Measurements from ENCODE around the gene ASCC1.

DNA sequence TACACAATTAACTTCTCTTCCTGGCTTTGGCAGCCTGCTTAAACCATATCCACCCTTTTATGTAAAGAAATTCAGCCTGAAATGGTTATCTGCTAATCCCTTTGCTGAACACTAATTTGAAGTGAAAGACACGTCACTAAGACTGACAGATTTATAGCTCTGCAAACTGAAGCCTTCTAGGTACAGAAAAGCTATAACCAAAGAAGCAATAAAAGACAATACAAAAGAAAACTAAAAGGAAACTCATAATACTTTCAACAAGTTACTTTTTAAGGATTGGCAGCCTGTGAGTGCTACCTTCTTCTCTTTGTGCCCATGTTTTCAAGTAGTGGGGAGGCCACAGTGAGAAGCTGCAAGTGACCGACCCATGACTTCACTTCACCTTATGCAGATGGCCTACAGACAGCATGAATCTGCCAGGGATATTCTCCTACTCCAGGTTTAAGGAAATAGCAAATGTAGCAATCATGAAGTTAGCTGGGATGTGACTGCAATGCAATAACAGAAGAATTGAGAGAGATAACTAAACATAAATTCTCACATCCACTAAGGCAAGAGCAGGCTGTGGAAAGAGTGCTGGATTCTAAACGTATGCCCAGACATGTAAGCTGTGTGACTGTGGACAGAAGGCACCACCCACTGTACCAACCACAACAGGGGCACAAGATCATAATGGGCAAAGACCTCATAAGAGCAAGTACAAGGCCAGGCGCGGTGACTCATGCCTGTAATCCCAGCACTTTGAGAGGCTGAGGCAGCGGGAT, 117.1 kb downstream of the ASCC1 start:
- TF ChIP-seq, protein P1, sequence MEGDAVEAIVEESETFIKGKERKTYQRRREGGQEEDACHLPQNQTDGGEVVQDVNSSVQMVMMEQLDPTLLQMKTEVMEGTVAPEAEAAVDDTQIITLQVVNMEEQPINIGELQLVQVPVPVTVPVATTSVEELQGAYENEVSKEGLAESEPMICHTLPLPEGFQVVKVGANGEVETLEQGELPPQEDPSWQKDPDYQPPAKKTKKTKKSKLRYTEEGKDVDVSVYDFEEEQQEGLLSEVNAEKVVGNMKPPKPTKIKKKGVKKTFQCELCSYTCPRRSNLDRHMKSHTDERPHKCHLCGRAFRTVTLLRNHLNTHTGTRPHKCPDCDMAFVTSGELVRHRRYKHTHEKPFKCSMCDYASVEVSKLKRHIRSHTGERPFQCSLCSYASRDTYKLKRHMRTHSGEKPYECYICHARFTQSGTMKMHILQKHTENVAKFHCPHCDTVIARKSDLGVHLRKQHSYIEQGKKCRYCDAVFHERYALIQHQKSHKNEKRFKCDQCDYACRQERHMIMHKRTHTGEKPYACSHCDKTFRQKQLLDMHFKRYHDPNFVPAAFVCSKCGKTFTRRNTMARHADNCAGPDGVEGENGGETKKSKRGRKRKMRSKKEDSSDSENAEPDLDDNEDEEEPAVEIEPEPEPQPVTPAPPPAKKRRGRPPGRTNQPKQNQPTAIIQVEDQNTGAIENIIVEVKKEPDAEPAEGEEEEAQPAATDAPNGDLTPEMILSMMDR (conservative IDR thresholded peaks at IDR 0.05; ENCODE audit: low read depth, low read length) = no peak
- no peak for TF ChIP-seq EZH2 (IDR thresholded peaks at IDR 0.05; ENCODE audit: borderline replicate concordance, low read depth, low read length, poor library complexity, severe bottlenecking)
